PFSK-1 (cell line): ENCODE data around the gene GFRA4.

Source experiments
- FOXP2 ChIP-seq: optimal IDR thresholded peaks from 2 replicates; pipeline ENCODE3; 2011; ENCODE audit warnings: borderline replicate concordance, control low read depth, inconsistent platforms; ENCODE audit not compliant: insufficient read depth; ENCODE audit errors: extremely low read length, extremely low read depth
- POLR2AphosphoS5 ChIP-seq: IDR thresholded peaks from 2 replicates; pipeline ENCODE4 v1.6.1; 2012; ENCODE audit warnings: low read depth, mild to moderate bottlenecking, control low read depth, low read length, moderate library complexity
- REST ChIP-seq, 2 experiments: IDR thresholded peaks; 2 replicates each; pipeline versions ENCODE4 v1.6.1 to v1.8.0; 2011 to 2012; ENCODE audit warnings: low read depth in 2 of 2, low read length in 2 of 2, control low read depth in 1 of 2, inconsistent platforms in 1 of 2, mild to moderate bottlenecking in 1 of 2, moderate library complexity in 1 of 2; ENCODE audit not compliant: insufficient read depth in 1 of 2
- SIN3A ChIP-seq: IDR thresholded peaks from 2 replicates; pipeline ENCODE4 v1.6.1; 2012; ENCODE audit warnings: mild to moderate bottlenecking, low read length, moderate library complexity, borderline replicate concordance; ENCODE audit not compliant: insufficient read depth
- TAF1 ChIP-seq: IDR thresholded peaks from 2 replicates; pipeline ENCODE4 v1.6.1; 2012; ENCODE audit warnings: low read length, control low read depth, borderline replicate concordance; ENCODE audit not compliant: insufficient read depth

Gene GFRA4

DNA sequence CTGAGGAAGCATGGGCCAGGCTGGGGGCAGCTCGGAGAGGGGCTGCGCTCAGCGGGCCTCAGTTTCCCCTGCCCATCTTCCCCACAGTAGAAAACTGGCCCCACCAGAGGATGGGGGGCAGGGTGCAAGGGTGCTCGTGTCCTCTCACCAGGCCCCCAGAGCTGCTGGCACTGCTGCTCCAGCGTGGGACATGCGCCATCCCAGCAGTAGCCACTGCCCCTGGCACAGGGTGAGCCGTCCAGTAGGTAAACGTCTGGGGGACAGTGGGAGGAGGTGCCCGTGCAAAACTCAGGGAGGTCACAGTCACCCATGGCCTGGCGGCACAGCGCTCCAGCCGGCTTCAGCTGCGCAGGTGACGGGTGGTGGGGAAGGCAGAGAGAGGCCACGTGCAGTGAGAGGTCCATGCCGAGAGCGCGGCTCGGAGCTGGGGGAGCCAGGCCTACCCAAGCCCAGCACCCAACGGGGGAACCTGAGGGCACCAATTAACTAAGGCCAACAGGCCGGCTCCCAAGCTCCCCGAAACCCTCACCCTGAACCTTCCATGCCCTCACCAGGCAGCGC is 8.9 kb upstream of the GFRA4 start:
- TF ChIP-seq REST (IDR thresholded peaks at IDR 0.05; ENCODE audit: insufficient read depth in 1 of 2, low read depth in 2 of 2, low read length in 2 of 2) = no peak
- TF ChIP-seq FOXP2 = no peak
- no peak for TF ChIP-seq POLR2AphosphoS5
- TF ChIP-seq SIN3A = no peak
- no peak for TF ChIP-seq TAF1

DNA sequence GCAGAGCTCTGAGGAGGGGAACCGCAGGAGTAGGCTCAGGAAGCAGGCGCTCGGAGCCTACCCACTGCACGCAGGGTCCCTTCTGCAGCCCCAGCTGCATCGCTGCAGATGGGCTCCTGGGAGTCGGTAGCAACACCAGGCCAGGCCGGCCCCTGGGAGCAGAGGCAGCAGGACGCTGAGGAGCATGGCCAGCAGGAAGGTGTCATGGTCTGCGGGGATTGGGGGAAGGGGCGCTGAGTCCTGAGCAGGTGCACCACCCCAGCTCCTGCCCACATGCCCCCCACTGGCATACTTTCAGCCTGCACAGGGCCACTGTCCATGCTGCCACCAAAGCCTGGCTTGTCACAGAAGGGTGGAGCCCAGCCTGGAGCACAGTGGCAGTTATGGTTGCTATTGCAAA is 7.7 kb upstream of the GFRA4 start:
- TF ChIP-seq FOXP2 = no peak
- TF ChIP-seq POLR2AphosphoS5 = no peak
- no peak for TF ChIP-seq SIN3A
- TF ChIP-seq REST (IDR thresholded peaks at IDR 0.05; ENCODE audit: insufficient read depth in 1 of 2, low read depth in 2 of 2, low read length in 2 of 2) = no peak
- no peak for TF ChIP-seq TAF1

- TF ChIP-seq FOXP2 = no peak
- no peak for TF ChIP-seq SIN3A
- TF ChIP-seq POLR2AphosphoS5 = no peak
- TF ChIP-seq REST (IDR thresholded peaks at IDR 0.05; ENCODE audit: insufficient read depth in 1 of 2, low read depth in 2 of 2, low read length in 2 of 2) = no peak
- no peak for TF ChIP-seq TAF1
These were observed 7.3 kb upstream of the GFRA4 start for GRCh38 chr20:3670511-3670910.

DNA sequence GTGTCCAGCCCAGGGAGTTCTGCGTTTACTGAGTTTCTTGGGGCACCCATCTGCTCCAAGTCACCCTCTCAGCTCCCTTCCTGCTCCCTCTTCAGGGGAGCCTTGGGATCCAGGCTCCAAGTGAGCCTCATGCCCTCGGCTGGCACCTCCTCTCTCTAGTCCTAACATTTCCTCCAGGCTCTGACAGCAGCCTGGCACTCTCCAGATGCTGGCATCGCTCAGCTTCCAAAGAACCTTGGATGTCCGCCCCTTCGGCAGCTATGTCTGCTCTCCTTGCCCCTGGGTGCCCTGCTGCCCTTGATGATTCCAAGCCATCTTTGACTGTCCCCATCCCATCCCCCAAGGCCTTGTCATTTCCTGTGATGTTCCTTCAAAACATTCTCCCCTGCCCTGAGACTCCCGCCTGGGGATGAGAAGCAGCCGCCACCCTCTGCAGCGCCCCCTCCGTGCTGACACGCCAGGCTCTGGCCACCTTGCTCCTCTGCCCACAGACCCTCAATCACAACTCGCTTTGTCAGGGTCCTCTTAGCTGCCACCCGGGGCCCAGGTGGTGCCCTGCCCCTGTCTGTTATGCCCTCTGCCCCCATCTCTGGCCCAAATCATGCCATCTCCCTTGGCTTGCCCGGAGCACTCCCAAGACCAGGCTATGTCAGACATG is 6.6 kb upstream of the GFRA4 start:
- no peak for TF ChIP-seq REST (IDR thresholded peaks at IDR 0.05; ENCODE audit: insufficient read depth in 1 of 2, low read depth in 2 of 2, low read length in 2 of 2)
- TF ChIP-seq FOXP2 = no peak
- no peak for TF ChIP-seq SIN3A
- TF ChIP-seq POLR2AphosphoS5 = no peak
- TF ChIP-seq TAF1 = no peak
